Mesodermal cell (in vitro differentiated cells): ENCODE results near the gene TBCK.

Experiments
- H3K27ac ChIP-seq: 2 replicates; pipeline ENCODE4 v1.7.0; 2013; ENCODE audit warnings: mild to moderate bottlenecking, low read depth, low read length, moderate library complexity; ENCODE audit not compliant: severe bottlenecking
- H3K36me3 ChIP-seq: 2 replicates; pipeline ENCODE4 v1.7.1; 2013; ENCODE audit warnings: mild to moderate bottlenecking, low read length, moderate library complexity; ENCODE audit not compliant: control insufficient read depth, insufficient read depth
- H3K4me1 ChIP-seq: one replicate; pipeline ENCODE4 v1.7.1; 2013; ENCODE audit warnings: mild to moderate bottlenecking, low read length; ENCODE audit not compliant: insufficient read depth, control insufficient read depth, poor library complexity, severe bottlenecking
- H3K4me3 ChIP-seq: 2 replicates; pipeline ENCODE4 v1.7.0; 2013; ENCODE audit warnings: low read length, control low read depth, mild to moderate bottlenecking; ENCODE audit not compliant: insufficient read depth, poor library complexity, severe bottlenecking; ENCODE audit errors: extremely low read depth
- H3K9me3 ChIP-seq: 2 replicates; pipeline ENCODE4 v1.7.1; 2013; ENCODE audit warnings: mild to moderate bottlenecking, low read length, moderate library complexity; ENCODE audit not compliant: control insufficient read depth
- WGBS, 2 experiments: methylation state at CpG; one replicate each; pipeline ENCODE4 v1.1.5; 2013; ENCODE audit warnings: missing lambda C conversion rate in 2 of 2; ENCODE audit not compliant: insufficient coverage in 2 of 2; 5-methylcytosine and 5-hydroxymethylcytosine counted together

TBCK gene

GRCh38 chr4:106172861-106173260 is 143.1 kb downstream of the TBCK start:
- H3K27ac ChIP-seq = no peak overlapping the region
- peaks cover 7% of the 10 kb centered on the region for H3K36me3 ChIP-seq
- no peak overlapping the region for H3K4me3 ChIP-seq
- H3K9me3 ChIP-seq = peaks cover 4% of the 10 kb centered on the region
- H3K4me1 ChIP-seq = no peaks in the 10 kb centered on the region

- Histone ChIP-seq H3K9me3 (peaks cover 7% of the 10 kb centered on the region), H3K36me3 (peaks cover 25% of the 10 kb centered on the region), H3K4me3 (no peak overlapping the region), H3K27ac (no peak overlapping the region), H3K4me1 (no peaks in the 10 kb centered on the region)
- no CpG with 5 or more reads among the region's 1 CpG for WGBS, 2 experiments
Measured at GRCh38 chr4:106165351-106166010, 150.5 kb downstream of the TBCK start.

- Histone ChIP-seq H3K27ac (no peak overlapping the region), H3K9me3 (peaks cover 4% of the 10 kb centered on the region), H3K4me1 (no peaks in the 10 kb centered on the region), H3K4me3 (no peak overlapping the region), H3K36me3 (peaks cover 18% of the 10 kb centered on the region)
- 100% methylated on average over 1 to 3 of the region's 3 CpGs for WGBS, 2 experiments
Measured at GRCh38 chr4:106162278-106162677, 153.7 kb downstream of the TBCK start.

GRCh38 chr4:106160560-106160959 is 155.4 kb downstream of the TBCK start:
- no peak overlapping the region for H3K4me3 ChIP-seq
- no peaks in the 10 kb centered on the region for H3K4me1 ChIP-seq
- peaks cover 4% of the 10 kb centered on the region for H3K9me3 ChIP-seq
- H3K36me3 ChIP-seq = peaks cover 25% of the 10 kb centered on the region
- H3K27ac ChIP-seq = no peak overlapping the region
- WGBS, 2 experiments = no CpG with 5 or more reads among the region's 2 CpGs

GRCh38 chr4:106149911-106150310 is 166.1 kb downstream of the TBCK start:
- no peaks in the 10 kb centered on the region for H3K9me3 ChIP-seq
- no peak overlapping the region for H3K4me3 ChIP-seq
- H3K27ac ChIP-seq = no peak overlapping the region
- no peaks in the 10 kb centered on the region for H3K4me1 ChIP-seq
- 80 to 88% methylated on average over 1 of the region's 2 CpGs for WGBS, 2 experiments
- H3K36me3 ChIP-seq = no peaks in the 10 kb centered on the region

- Histone ChIP-seq H3K4me3 (no peak overlapping the region), H3K27ac (no peak overlapping the region)
- no CpG with 5 or more reads among the region's 1 CpG for WGBS, 2 experiments
Measured at GRCh38 chr4:106149026-106149425, 167.0 kb downstream of the TBCK start.

GRCh38 chr4:106142616-106143127 is 173.3 kb downstream of the TBCK start:
- Histone ChIP-seq H3K4me1 (no peaks in the 10 kb centered on the region), H3K9me3 (no peaks in the 10 kb centered on the region), H3K4me3 (no peak overlapping the region), H3K27ac (no peak overlapping the region), H3K36me3 (no peaks in the 10 kb centered on the region)
- WGBS, 2 experiments = 88 to 100% methylated on average over 2 to 3 of the region's 3 CpGs

More at GRCh38 chr4:106149026-106149425, 167.0 kb downstream of the TBCK start:
- H3K4me1 ChIP-seq = no peaks in the 10 kb centered on the region
- no peaks in the 10 kb centered on the region for H3K9me3 ChIP-seq
- H3K36me3 ChIP-seq = no peaks in the 10 kb centered on the region

GRCh38 chr4:106140601-106141000 is 175.4 kb downstream of the TBCK start:
- H3K27ac ChIP-seq = no peak overlapping the region
- 100% methylated on average over 1 of the region's 1 CpG; no CpG with 5 or more reads in 1 of the 2 experiments for WGBS, 2 experiments
- H3K36me3 ChIP-seq = no peaks in the 10 kb centered on the region
- H3K4me1 ChIP-seq = no peaks in the 10 kb centered on the region
- H3K4me3 ChIP-seq = no peak overlapping the region
- H3K9me3 ChIP-seq = no peaks in the 10 kb centered on the region

- Histone ChIP-seq H3K4me3 (no peak overlapping the region), H3K36me3 (no peaks in the 10 kb centered on the region), H3K9me3 (peaks cover 8% of the 10 kb centered on the region), H3K27ac (no peak overlapping the region), H3K4me1 (no peaks in the 10 kb centered on the region)
Measured at GRCh38 chr4:106136777-106137331, 179.2 kb downstream of the TBCK start.

- Histone ChIP-seq H3K9me3 (peaks cover 9% of the 10 kb centered on the region), H3K4me1 (no peaks in the 10 kb centered on the region), H3K4me3 (no peak overlapping the region), H3K27ac (no peak overlapping the region), H3K36me3 (no peaks in the 10 kb centered on the region)
Measured at GRCh38 chr4:106132045-106132444, 184.0 kb downstream of the TBCK start.

GRCh38 chr4:106126062-106126461 is 189.9 kb downstream of the TBCK start:
- H3K4me1 ChIP-seq = no peaks in the 10 kb centered on the region
- 91 to 100% methylated on average over 2 of the region's 2 CpGs for WGBS, 2 experiments
- H3K9me3 ChIP-seq = no peaks in the 10 kb centered on the region
- H3K4me3 ChIP-seq = no peak overlapping the region
- H3K27ac ChIP-seq = no peak overlapping the region
- H3K36me3 ChIP-seq = no peaks in the 10 kb centered on the region
